Measurements from ENCODE around the gene MBD3L5.
"Not testable (repeated sequence)": the region's sequence is repeated elsewhere in the genome, so short reads cannot be mapped to it uniquely, and the experiment has no call there.

Gene MBD3L5

GRCh38 chr19:7030278-7030677 lies at the start of gene MBD3L5:
Gene MBD3L5 (plus strand): TSS chr19:7030578. CDS start chr19:7030612, 34 bp downstream.
- DNase-seq (ENCODE audit: low spot score): not testable (repeated sequence)

DNA sequence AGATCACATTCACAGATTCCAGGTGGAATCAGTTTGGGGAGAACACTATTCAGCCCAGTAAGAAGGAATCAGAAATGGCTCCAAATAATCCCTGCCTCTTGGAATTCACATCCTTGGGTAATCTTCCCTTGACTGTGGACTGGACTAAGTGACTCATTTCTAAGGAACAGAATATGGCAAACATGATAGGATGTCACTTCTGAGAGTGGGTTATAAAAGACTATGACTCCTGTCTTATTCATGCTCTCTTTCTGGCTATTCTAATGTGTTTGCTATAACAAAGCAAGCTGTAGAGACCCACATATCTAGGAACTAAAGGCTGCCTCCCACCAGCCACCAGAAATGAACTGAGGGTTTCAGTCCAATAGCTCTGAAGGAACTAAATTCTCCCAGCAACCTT lies 46.9 kb upstream of the MBD3L5 start:
- peak; percentile 71 for DNase-seq (ENCODE audit: low spot score)

- no peak for DNase-seq (ENCODE audit: low spot score)
These were observed 42.5 kb upstream of the MBD3L5 start for GRCh38 chr19:6987850-6988249.

GRCh38 chr19:6988257-6988656 lies 42.1 kb upstream of the MBD3L5 start:
- no peak for DNase-seq (ENCODE audit: low spot score)

DNA sequence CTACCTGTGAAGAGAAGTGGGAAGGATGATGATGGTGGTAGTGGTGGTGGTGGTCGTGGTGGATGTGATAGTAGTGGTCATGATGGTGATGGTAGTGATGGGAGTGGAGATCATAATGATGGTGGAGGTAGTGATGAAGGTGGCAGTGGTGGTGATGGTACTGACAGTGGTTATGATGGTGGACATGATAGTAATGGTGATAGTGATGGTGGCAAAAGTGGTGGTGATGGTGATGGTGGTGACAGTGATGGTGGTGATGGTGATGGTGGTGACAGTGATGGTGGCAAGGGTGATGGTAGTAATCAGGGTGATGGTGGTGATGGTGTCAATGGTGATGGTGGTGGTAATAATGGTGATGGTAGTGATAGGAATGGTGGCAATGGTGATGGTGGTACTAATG lies 35.3 kb upstream of the MBD3L5 start:
- DNase-seq (ENCODE audit: low spot score): no peak

- no peak for DNase-seq (ENCODE audit: low spot score)
These were observed 33.6 kb upstream of the MBD3L5 start for GRCh38 chr19:6996810-6997209.

GRCh38 chr19:6997679-6998445 lies 32.5 kb upstream of the MBD3L5 start:
- DNase-seq (ENCODE audit: low spot score): peak; percentile 23

GRCh38 chr19:6999933-7000332 lies 30.4 kb upstream of the MBD3L5 start:
- DNase-seq (ENCODE audit: low spot score): no peak

GRCh38 chr19:7000333-7000732 lies 30.0 kb upstream of the MBD3L5 start:
- DNase-seq (ENCODE audit: low spot score): no peak

DNA sequence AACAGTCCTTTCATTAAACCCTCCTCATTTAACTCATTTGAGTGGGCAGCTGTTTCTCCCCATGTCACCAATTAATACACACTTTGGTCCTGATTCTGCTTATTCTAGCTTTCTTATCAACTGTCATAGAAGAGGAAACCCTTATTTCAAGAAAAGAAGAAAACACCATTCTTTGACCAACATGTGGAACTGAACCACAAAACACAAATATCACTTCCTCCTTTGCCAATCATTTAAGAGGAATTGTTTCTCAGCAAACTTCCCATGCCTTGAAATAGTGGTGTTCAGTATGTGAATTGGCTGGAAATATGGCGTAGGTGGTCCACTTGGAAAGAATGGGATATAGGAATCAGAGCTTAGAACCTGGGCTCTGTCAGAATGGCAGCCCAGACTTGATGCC lies 29.6 kb upstream of the MBD3L5 start:
- DNase-seq (ENCODE audit: low spot score): no peak

DNA sequence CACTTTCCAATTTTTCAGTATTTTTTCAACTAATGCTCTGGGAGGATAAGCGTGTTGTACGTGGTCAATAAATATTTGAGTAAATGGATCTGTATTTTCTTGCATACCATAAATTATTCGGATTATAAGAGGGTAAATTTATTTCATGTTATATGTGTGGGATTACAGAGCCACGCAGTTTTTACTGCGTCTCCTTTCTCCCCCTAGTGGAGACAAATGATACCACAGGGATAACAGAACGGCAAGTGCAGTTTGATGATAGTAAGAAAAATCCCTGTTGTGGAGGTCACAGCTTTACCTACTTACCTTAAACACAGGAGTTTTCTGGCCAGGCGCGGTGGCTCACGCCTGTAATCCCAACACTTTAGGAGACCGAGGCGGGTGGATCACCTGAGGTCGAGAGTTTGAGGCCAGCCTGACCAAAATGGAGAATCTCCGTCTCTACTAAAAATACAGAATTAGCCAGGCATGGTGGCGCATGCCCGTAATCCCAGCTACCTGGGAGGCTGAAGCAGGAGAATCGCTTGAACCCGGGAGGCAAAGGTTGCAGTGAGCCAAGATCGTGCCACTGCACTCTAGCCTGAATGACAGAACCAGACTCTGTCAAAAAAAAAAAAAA lies 26.0 kb upstream of the MBD3L5 start:
- DNase-seq (ENCODE audit: low spot score): peak; percentile 41

- no peak for DNase-seq (ENCODE audit: low spot score)
These were observed 24.2 kb upstream of the MBD3L5 start for GRCh38 chr19:7006135-7006704.

- DNase-seq (ENCODE audit: low spot score): no peak
These were observed 22.5 kb upstream of the MBD3L5 start for GRCh38 chr19:7007859-7008258.

GRCh38 chr19:7010722-7011593 lies 19.4 kb upstream of the MBD3L5 start:
- no peak for DNase-seq (ENCODE audit: low spot score)

- peak; percentile 47 for DNase-seq (ENCODE audit: low spot score)
These were observed 16.7 kb upstream of the MBD3L5 start for GRCh38 chr19:7013678-7014077.

- DNase-seq (ENCODE audit: low spot score): no peak
These were observed 11.6 kb upstream of the MBD3L5 start for GRCh38 chr19:7018828-7019227.

- not testable (repeated sequence) for DNase-seq (ENCODE audit: low spot score)
These were observed 9.0 kb upstream of the MBD3L5 start, which contains the start of gene MBD3L2B for GRCh38 chr19:7021331-7021730. Gene MBD3L2B (minus strand): TSS chr19:7021431. CDS start chr19:7021397, 34 bp downstream.

GRCh38 chr19:7028790-7029189 lies 1.6 kb upstream of the MBD3L5 start:
- not testable (repeated sequence) for DNase-seq (ENCODE audit: low spot score)

- DNase-seq (ENCODE audit: low spot score): not testable (repeated sequence)
These were observed 9.7 kb downstream of the MBD3L5 start, which contains the start of gene MBD3L4 for GRCh38 chr19:7040079-7040478. Gene MBD3L4 (minus strand): TSS chr19:7040179. CDS start chr19:7040144, 35 bp downstream.

GRCh38 chr19:7041563-7041962 lies 11.2 kb downstream of the MBD3L5 start:
- not testable (repeated sequence) for DNase-seq (ENCODE audit: low spot score)

DNA sequence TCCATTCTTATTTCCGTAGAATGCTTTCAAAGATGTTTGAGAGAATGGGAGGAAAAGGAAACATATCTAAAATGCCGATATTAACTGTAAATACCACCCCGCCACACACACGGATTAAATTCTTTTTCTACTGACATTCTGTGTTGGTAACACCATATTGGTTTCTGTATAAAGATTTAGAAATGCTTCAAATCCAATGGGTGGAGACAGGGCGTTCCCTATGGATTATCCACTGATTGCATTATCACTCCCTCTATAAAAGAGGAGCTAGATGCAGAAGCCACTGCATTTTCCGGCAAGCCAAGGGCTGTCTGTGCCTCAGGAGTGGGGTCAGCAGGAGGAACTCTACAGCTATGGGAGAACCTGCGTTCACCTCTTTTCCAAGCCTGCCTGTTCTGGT lies 18.6 kb downstream of the MBD3L5 start, which contains the start of gene MBD3L2:
Gene MBD3L2, plus strand, starts transcription at position 301 of the 400 bp plus-strand sequence. Its CDS starts 53 bp downstream, at position 354.
- not testable (repeated sequence) for DNase-seq (ENCODE audit: low spot score)

- not testable (repeated sequence) for DNase-seq (ENCODE audit: low spot score)
These were observed 21.0 kb downstream of the MBD3L5 start for GRCh38 chr19:7051421-7051820.
